Neural crest cell (in vitro differentiated cells): ENCODE results near the gene MROH2A. TPM values are rescaled to one million over a fixed set of nuclear protein-coding genes. Genes with fewer than 3 reads are reported as not detected.

Experiments
- DNase-seq: peaks from one replicate; pipeline ENCODE4 v3.0.0; 2021; ENCODE audit warnings: low read depth, mixed read lengths, low spot score
- H3K27ac Mint-ChIP-seq: one replicate; pipeline ENCODE4 v1.8.0; 2021; ENCODE audit warnings: mild to moderate bottlenecking, mixed read lengths; ENCODE audit not compliant: unreplicated experiment
- H3K27me3 Mint-ChIP-seq: 2 replicates; pipeline ENCODE4 v1.8.0; 2021; ENCODE audit warnings: low read depth, mild to moderate bottlenecking, mixed read lengths
- H3K36me3 Mint-ChIP-seq: 2 replicates; pipeline ENCODE4 v1.8.0; 2021; ENCODE audit warnings: low read depth, mild to moderate bottlenecking, mixed read lengths
- H3K4me1 Mint-ChIP-seq: 2 replicates; pipeline ENCODE4 v1.8.0; 2021; ENCODE audit warnings: mixed read lengths
- H3K4me3 Mint-ChIP-seq: one replicate; pipeline ENCODE4 v1.8.0; 2021; ENCODE audit warnings: mild to moderate bottlenecking, mixed read lengths
- H3K9me3 Mint-ChIP-seq: 2 replicates; pipeline ENCODE4 v1.8.0; 2021; ENCODE audit warnings: mixed read lengths
- CTCF ChIP-seq: fragments of 200-600 bp; sonication (generic); conservative IDR thresholded peaks from 2 replicates; pipeline ENCODE4 v1.5.0; 2021; ENCODE audit warnings: antibody characterized with exemption, mild to moderate bottlenecking
- total RNA-seq: library from RNA; stranded (reverse); gene quantifications from 2 replicates; pipeline ENCODE4 v1.2.1, GENCODE V29; 2021

MROH2A gene
- total RNA-seq, 1 donor from 2014 or later = not detected

GRCh38 chr2:233769260-233769659, 8.9 kb upstream of the MROH2A start:
- TF ChIP-seq CTCF = no peak
- Mint-ChIP-seq H3K4me1 (peaks cover 16% of the 10 kb centered on the region), H3K36me3 (peaks cover 2% of the 10 kb centered on the region), H3K9me3 (peaks cover 5% of the 10 kb centered on the region), H3K4me3 (no peak overlapping the region), H3K27me3 (no peaks in the 10 kb centered on the region), H3K27ac (peak overlapping the region; percentile 70)
- no peak for DNase-seq

- Mint-ChIP-seq H3K27me3 (no peaks in the 10 kb centered on the region), H3K9me3 (peaks cover 11% of the 10 kb centered on the region), H3K27ac (no peak overlapping the region), H3K4me1 (peaks cover 16% of the 10 kb centered on the region), H3K36me3 (peaks cover 2% of the 10 kb centered on the region), H3K4me3 (no peak overlapping the region)
- DNase-seq = no peak
- TF ChIP-seq CTCF = no peak
Observed at GRCh38 chr2:233772153-233772552, 6.0 kb upstream of the MROH2A start.

GRCh38 chr2:233772583-233772982, 5.5 kb upstream of the MROH2A start:
- Mint-ChIP-seq H3K4me3 (no peak overlapping the region), H3K9me3 (peaks cover 11% of the 10 kb centered on the region), H3K27me3 (no peaks in the 10 kb centered on the region), H3K36me3 (peaks cover 2% of the 10 kb centered on the region), H3K27ac (no peak overlapping the region), H3K4me1 (peaks cover 12% of the 10 kb centered on the region)
- DNase-seq = no peak
- no peak for TF ChIP-seq CTCF

GRCh38 chr2:233773854-233774253, 4.3 kb upstream of the MROH2A start:
- Mint-ChIP-seq H3K36me3 (peaks cover 2% of the 10 kb centered on the region), H3K27ac (no peak overlapping the region), H3K4me1 (peaks cover 5% of the 10 kb centered on the region), H3K9me3 (peaks cover 9% of the 10 kb centered on the region), H3K27me3 (no peaks in the 10 kb centered on the region), H3K4me3 (no peak overlapping the region)
- no peak for TF ChIP-seq CTCF
- DNase-seq = no peak

- peaks cover 5% of the 10 kb centered on the region for H3K4me1 Mint-ChIP-seq
- no peak for TF ChIP-seq CTCF
- H3K4me3 Mint-ChIP-seq = no peak overlapping the region
- H3K27ac Mint-ChIP-seq = no peak overlapping the region
- no peak for DNase-seq
- H3K36me3 Mint-ChIP-seq = no peaks in the 10 kb centered on the region
- peaks cover 9% of the 10 kb centered on the region for H3K9me3 Mint-ChIP-seq
- H3K27me3 Mint-ChIP-seq = no peaks in the 10 kb centered on the region
Observed at GRCh38 chr2:233775414-233775813, 2.7 kb upstream of the MROH2A start.

GRCh38 chr2:233779722-233780121, 1.6 kb downstream of the MROH2A start:
- peaks cover 3% of the 10 kb centered on the region for H3K27me3 Mint-ChIP-seq
- no peak for TF ChIP-seq CTCF
- peaks cover 9% of the 10 kb centered on the region for H3K9me3 Mint-ChIP-seq
- H3K4me1 Mint-ChIP-seq = no peaks in the 10 kb centered on the region
- no peak overlapping the region for H3K4me3 Mint-ChIP-seq
- H3K36me3 Mint-ChIP-seq = no peaks in the 10 kb centered on the region
- DNase-seq = no peak
- H3K27ac Mint-ChIP-seq = no peak overlapping the region
